GM12891 (cell line): Measurements from ENCODE around the gene EDC4.

Source experiments
- POLR2A ChIP-seq: IDR thresholded peaks from 2 replicates; pipeline ENCODE4 v1.6.1; 2011; ENCODE audit warnings: low read depth, low read length, control low read depth
- TAF1 ChIP-seq: IDR thresholded peaks from 2 replicates; pipeline ENCODE4 v1.6.1; 2011; ENCODE audit warnings: low read depth, low read length, control low read depth

DNA sequence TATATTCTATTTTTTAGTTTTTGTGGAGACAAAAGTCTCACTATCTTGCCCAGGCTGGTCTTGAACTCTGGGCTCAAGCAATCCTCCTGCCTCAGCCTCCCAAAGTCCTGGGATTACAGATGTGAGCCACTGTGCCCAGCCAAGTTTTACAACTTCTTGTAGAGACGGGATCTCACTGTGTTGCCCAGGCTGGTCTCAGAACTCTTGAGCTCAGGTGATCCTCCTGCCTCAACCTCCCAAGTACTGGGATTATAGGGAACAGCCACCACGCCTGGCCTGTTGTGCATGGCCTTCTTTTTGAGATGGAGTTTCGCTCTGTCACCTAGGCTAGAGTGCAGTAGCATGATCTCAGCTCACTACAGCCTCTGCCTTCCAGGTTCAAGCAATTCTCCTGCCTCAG is 19.2 kb upstream of the EDC4 start:
- TF ChIP-seq TAF1 (no peak), POLR2A (no peak)
